ENCODE results near the gene DRD2.

Gene DRD2

GRCh38 chr11:113440816-113441215 lies 34.4 kb downstream of the DRD2 start:
- H3K36me3 Mint-ChIP-seq, result no peaks in the 10 kb centered on the region
- DNase-seq (ENCODE audit: low spot score in 2 of 2), result no peak
- H3K27ac Mint-ChIP-seq, result no peak overlapping the region

DNA sequence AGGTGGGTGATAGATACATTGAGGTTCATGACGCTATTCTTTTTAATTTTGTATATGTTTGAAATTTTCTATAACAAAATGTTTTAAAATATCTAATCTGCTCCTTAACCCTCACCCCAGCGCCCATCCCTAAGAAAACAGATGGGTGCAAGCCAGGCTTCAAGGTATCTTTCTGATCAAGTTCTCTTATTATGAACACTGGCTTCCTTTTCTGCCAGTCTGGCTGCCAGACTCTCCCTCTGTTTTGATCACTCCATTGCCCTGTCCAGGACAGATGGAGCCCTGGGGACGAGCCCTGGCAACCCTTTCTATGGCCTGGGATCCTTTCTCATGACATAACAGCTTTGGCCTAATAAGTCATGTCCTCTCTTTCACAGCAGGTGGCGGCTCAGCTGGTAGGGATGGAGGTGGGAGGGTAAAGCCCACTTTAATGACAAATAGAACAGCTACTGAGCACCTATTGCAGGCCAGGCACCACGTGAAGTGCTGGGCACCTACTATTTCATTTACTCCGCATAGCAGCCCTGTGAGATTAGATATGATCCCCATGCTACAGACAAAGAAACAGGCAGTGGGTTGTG lies 38.4 kb downstream of the DRD2 start:
- Mint-ChIP-seq H3K4me3 (no peak overlapping the region), H3K9me3 (no peaks in the 10 kb centered on the region), H3K27ac (no peak overlapping the region), H3K36me3 (no peaks in the 10 kb centered on the region), H3K4me1 (no peaks in the 10 kb centered on the region)
- DNase-seq (ENCODE audit: low spot score in 2 of 2), result no peak
- ATAC-seq, result no peak

More at GRCh38 chr11:113440816-113441215, 34.4 kb downstream of the DRD2 start:
- ATAC-seq, result no peak
- peaks cover under 1% of the 10 kb centered on the region for H3K4me1 Mint-ChIP-seq
- H3K4me3 Mint-ChIP-seq, result no peak overlapping the region
- H3K9me3 Mint-ChIP-seq, result no peaks in the 10 kb centered on the region

- Mint-ChIP-seq H3K4me1 (no peaks in the 10 kb centered on the region), H3K9me3 (no peaks in the 10 kb centered on the region), H3K36me3 (no peaks in the 10 kb centered on the region), H3K4me3 (no peak overlapping the region), H3K27ac (no peak overlapping the region)
- ATAC-seq (no peak), DNase-seq (ENCODE audit: low spot score in 2 of 2) (no peak)
Observed at GRCh38 chr11:113435190-113435968, 39.8 kb downstream of the DRD2 start.

- no peak for DNase-seq (ENCODE audit: low spot score in 2 of 2)
- H3K4me1 Mint-ChIP-seq, result no peaks in the 10 kb centered on the region
- no peak for ATAC-seq
- no peaks in the 10 kb centered on the region for H3K9me3 Mint-ChIP-seq
- no peaks in the 10 kb centered on the region for H3K36me3 Mint-ChIP-seq
- no peak overlapping the region for H3K4me3 Mint-ChIP-seq
- H3K27ac Mint-ChIP-seq, result no peak overlapping the region
Observed at GRCh38 chr11:113431746-113432145, 43.5 kb downstream of the DRD2 start.

DNA sequence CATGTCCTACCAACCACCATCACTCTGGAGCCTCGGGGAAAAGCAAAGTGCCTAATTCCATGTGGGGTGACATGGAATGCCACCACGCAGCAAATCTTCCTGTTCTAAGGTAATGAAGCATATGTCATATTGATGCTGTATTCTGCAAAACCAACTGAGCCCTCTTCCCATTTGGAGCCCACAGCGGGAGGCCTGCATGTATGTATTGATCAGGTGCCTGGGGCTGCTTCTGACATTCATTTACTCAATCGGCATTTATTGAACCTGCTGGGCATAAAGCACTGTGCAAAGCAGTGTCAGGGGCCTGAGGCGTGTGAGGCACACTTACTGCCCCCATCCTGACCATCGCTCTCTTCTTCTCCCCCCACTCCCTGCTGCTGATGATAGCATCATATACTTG lies 48.5 kb downstream of the DRD2 start:
- no peaks in the 10 kb centered on the region for H3K9me3 Mint-ChIP-seq
- H3K4me3 Mint-ChIP-seq, result no peak overlapping the region
- ATAC-seq (no peak), DNase-seq (ENCODE audit: low spot score in 2 of 2) (no peak)
- H3K27ac Mint-ChIP-seq, result no peak overlapping the region
- H3K36me3 Mint-ChIP-seq, result no peaks in the 10 kb centered on the region
- H3K4me1 Mint-ChIP-seq, result no peaks in the 10 kb centered on the region

DNA sequence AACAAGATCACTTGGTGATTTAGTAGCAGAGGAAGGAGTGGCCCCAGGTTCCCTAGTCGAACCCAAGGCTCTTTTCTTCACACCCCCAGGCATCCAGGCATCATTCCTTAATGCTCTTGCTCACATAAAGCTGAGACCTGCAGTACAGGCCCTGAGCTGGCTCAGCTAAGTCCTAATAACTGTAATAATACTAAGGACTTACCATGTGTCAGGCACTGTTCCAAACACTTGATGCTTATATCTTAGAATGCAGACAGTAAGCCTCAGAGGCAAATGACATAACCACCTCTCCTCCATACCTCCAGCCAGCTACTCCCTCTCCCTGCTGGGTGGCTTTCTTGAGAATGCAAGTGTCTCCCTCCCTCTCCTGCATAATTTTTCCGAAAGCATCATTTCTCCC lies 54.4 kb downstream of the DRD2 start:
- H3K9me3 Mint-ChIP-seq, result no peaks in the 10 kb centered on the region
- H3K27ac Mint-ChIP-seq, result no peak overlapping the region
- no peak for DNase-seq (ENCODE audit: low spot score in 2 of 2)
- no peak overlapping the region for H3K4me3 Mint-ChIP-seq
- H3K4me1 Mint-ChIP-seq, result no peaks in the 10 kb centered on the region
- ATAC-seq, result no peak
- H3K36me3 Mint-ChIP-seq, result no peaks in the 10 kb centered on the region

DNA sequence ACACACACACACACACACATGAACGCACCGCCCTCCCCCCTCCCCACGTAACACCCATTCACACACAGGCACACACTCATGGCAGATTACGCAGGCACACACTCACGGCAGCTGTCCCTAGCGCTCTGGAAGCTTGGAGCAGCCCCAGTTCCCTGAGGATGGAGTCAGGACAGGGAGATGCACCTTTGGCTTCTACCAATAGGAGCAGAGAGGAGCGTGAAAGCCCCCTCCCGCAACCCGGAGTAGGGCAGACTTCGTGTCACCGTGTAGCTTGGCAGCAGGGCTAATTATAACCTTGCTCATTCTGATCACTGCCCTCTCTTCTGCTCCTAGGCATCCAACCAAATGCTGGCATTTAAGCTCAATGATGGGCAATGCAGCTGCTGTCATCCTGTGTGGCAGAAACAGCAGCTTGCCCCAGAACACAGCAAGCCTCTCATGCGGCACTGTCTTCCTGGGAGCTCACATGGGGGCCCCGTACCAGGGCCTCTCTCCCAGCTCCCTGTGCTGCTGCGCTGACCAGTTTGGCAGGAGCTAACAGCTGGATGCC lies 55.7 kb downstream of the DRD2 start:
- DNase-seq (ENCODE audit: low spot score in 2 of 2) (no peak), ATAC-seq (no peak)
- Mint-ChIP-seq H3K4me1 (no peaks in the 10 kb centered on the region), H3K4me3 (no peak overlapping the region), H3K27ac (no peak overlapping the region), H3K36me3 (no peaks in the 10 kb centered on the region), H3K9me3 (no peaks in the 10 kb centered on the region)

DNA sequence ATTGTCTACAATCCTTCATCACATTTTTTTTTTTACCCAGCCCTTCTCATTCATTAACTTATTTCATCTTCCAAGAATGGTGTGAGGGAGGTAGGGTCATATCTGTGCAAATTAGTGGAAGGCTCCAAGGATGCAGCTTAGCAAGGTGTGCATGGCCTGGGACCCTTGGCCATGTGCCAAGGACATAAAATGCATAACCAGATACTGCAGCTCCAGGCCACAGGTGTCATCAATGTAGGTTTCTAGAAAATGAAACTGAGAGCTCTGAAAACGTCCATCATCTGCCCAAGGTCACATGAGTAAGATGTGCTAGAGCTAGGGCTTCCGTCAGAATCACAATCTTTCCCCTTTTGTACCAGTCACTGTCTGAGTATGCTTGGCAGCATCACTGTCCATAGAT lies 57.8 kb downstream of the DRD2 start:
- no peaks in the 10 kb centered on the region for H3K9me3 Mint-ChIP-seq

DNA sequence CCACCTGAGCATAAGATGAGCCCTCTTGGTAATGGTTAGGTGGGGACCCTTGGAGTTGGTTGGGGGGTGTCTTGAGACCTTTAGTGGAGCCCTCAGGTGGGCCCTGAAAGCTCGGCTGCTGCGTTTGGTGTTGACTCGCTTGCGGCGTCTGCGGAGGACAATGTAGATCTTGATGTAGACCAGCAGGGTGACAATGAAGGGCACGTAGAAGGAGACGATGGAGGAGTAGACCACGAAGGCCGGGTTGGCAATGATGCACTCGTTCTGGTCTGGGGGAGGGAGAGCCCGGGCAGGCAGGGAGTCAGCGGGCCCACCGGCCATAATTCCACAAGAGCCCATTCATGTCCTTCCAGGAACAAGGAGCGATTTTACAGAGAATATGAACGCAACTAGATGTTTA lies 59.9 kb downstream of the DRD2 start:
- H3K4me3 Mint-ChIP-seq, result no peak overlapping the region
- no peaks in the 10 kb centered on the region for H3K36me3 Mint-ChIP-seq
- no peaks in the 10 kb centered on the region for H3K9me3 Mint-ChIP-seq
- no peak overlapping the region for H3K27ac Mint-ChIP-seq
- ATAC-seq (no peak), DNase-seq (ENCODE audit: low spot score in 2 of 2) (no peak)
- H3K4me1 Mint-ChIP-seq, result no peaks in the 10 kb centered on the region

More for the DNA sequence above, 57.8 kb downstream of the DRD2 start:
- no peak for ATAC-seq
- Mint-ChIP-seq H3K4me3 (no peak overlapping the region), H3K4me1 (no peaks in the 10 kb centered on the region), H3K36me3 (no peaks in the 10 kb centered on the region), H3K27ac (no peak overlapping the region)
- DNase-seq (ENCODE audit: low spot score in 2 of 2), result no peak

DNA sequence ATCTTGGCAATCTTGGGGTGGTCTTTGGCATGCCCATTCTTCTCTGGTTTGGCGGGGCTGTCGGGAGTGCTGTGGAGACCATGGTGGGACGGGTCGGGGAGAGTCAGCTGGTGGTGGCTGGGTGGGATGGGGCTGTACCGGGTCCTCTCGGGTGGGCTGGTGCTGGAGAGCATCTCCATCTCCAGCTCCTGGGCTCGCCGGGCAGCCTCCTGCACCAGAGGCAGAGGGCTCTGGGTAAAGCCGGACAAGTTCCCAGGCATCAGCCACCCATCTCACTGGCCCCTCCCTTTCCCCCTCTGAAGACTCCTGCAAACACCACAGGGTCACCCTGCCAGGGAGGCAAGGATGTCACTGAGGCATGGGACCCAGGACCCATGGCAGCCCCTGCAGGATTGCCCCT lies 62.5 kb downstream of the DRD2 start:
- no peak overlapping the region for H3K27ac Mint-ChIP-seq
- ATAC-seq (no peak), DNase-seq (ENCODE audit: low spot score in 2 of 2) (no peak)
- H3K4me3 Mint-ChIP-seq, result no peak overlapping the region
- no peaks in the 10 kb centered on the region for H3K4me1 Mint-ChIP-seq
- no peaks in the 10 kb centered on the region for H3K36me3 Mint-ChIP-seq
- H3K9me3 Mint-ChIP-seq, result no peaks in the 10 kb centered on the region

GRCh38 chr11:113411536-113411935 lies 63.7 kb downstream of the DRD2 start:
- no peaks in the 10 kb centered on the region for H3K9me3 Mint-ChIP-seq

GRCh38 chr11:113410414-113411135 lies 64.6 kb downstream of the DRD2 start:
- H3K4me1 Mint-ChIP-seq, result no peaks in the 10 kb centered on the region
- H3K27ac Mint-ChIP-seq, result no peak overlapping the region
- DNase-seq (ENCODE audit: low spot score in 2 of 2), result no peak
- H3K36me3 Mint-ChIP-seq, result no peaks in the 10 kb centered on the region
- H3K9me3 Mint-ChIP-seq, result no peaks in the 10 kb centered on the region
- no peak overlapping the region for H3K4me3 Mint-ChIP-seq
- no peak for ATAC-seq

More at GRCh38 chr11:113411536-113411935, 63.7 kb downstream of the DRD2 start:
- Mint-ChIP-seq H3K27ac (no peak overlapping the region), H3K4me1 (no peaks in the 10 kb centered on the region), H3K36me3 (no peaks in the 10 kb centered on the region), H3K4me3 (no peak overlapping the region)
- no peak for DNase-seq (ENCODE audit: low spot score in 2 of 2)
- ATAC-seq, result no peak

DNA sequence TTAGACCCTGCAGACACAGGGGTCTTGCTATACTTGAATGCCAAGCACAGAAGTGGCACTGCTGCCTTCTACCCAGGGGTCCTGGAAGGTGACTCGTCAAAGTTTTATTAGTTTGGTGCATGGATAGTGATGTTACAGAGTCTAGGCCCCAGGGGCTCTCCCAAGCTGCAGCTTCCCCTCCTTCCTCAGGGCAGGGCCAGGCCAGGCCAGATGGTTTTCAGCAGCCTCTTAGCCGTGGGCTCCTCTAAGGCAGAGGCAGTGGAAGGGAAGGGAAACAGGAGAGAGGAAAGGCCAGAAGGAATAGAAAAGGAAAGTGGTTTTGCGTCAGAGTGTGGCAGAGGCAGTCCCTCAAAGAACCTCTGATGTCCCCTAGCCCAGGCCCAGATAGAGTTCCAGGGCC lies 65.7 kb downstream of the DRD2 start:
- H3K4me1 Mint-ChIP-seq, result no peaks in the 10 kb centered on the region
- H3K4me3 Mint-ChIP-seq, result no peak overlapping the region

DNA sequence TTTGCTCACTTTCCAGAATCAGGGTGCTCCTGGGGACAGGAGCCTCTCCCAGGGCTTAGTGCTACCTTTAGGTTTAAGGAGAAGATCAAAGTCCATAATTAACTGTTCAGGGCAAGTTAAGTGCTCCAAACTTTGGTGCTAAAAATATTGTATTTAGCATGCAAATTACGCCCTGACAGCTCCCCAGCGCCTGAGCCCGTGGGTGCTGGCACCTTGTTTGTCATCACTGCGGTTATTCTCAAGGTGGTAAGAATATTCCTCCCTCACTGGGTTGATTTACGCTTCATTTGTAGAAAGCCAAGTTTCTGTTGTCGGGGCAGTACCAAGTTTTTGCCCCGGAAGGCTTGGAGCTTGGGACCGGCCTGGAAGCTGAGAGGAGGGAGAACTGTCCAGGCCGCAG lies 66.3 kb downstream of the DRD2 start:
- Mint-ChIP-seq H3K27ac (no peak overlapping the region), H3K4me1 (no peaks in the 10 kb centered on the region), H3K4me3 (no peak overlapping the region), H3K36me3 (no peaks in the 10 kb centered on the region), H3K9me3 (no peaks in the 10 kb centered on the region)
- DNase-seq (ENCODE audit: low spot score in 2 of 2) (no peak), ATAC-seq (no peak)

More for the DNA sequence above, 65.7 kb downstream of the DRD2 start:
- no peaks in the 10 kb centered on the region for H3K36me3 Mint-ChIP-seq
- no peak overlapping the region for H3K27ac Mint-ChIP-seq
- H3K9me3 Mint-ChIP-seq, result no peaks in the 10 kb centered on the region
- DNase-seq (ENCODE audit: low spot score in 2 of 2) (no peak), ATAC-seq (no peak)

- no peak overlapping the region for H3K27ac Mint-ChIP-seq
Observed at GRCh38 chr11:113408206-113408605, 67.0 kb downstream of the DRD2 start.

More at GRCh38 chr11:113408206-113408605, 67.0 kb downstream of the DRD2 start:
- Mint-ChIP-seq H3K36me3 (no peaks in the 10 kb centered on the region), H3K4me3 (no peak overlapping the region), H3K4me1 (no peaks in the 10 kb centered on the region), H3K9me3 (no peaks in the 10 kb centered on the region)
- DNase-seq (ENCODE audit: low spot score in 2 of 2), result no peak
- no peak for ATAC-seq

Measured in stimulated activated effector memory CD8-positive, alpha-beta T cell treated with anti-CD3 and anti-CD28 coated beads, Interleukin-12 subunit alpha, Interleukin-12 subunit beta, amount 100 ng/mL, for 72 hours (primary cell).